Mesodermal cell (in vitro differentiated cells): ENCODE results near the gene MRPS31.

Experiments used
- H3K27ac ChIP-seq: 2 replicates; pipeline ENCODE4 v1.7.0; 2013; ENCODE audit warnings: mild to moderate bottlenecking, low read depth, low read length, moderate library complexity; ENCODE audit not compliant: severe bottlenecking
- H3K36me3 ChIP-seq: 2 replicates; pipeline ENCODE4 v1.7.1; 2013; ENCODE audit warnings: mild to moderate bottlenecking, low read length, moderate library complexity; ENCODE audit not compliant: control insufficient read depth, insufficient read depth
- H3K4me1 ChIP-seq: one replicate; pipeline ENCODE4 v1.7.1; 2013; ENCODE audit warnings: mild to moderate bottlenecking, low read length; ENCODE audit not compliant: insufficient read depth, control insufficient read depth, poor library complexity, severe bottlenecking
- H3K4me3 ChIP-seq: 2 replicates; pipeline ENCODE4 v1.7.0; 2013; ENCODE audit warnings: low read length, control low read depth, mild to moderate bottlenecking; ENCODE audit not compliant: insufficient read depth, poor library complexity, severe bottlenecking; ENCODE audit errors: extremely low read depth
- H3K9me3 ChIP-seq: 2 replicates; pipeline ENCODE4 v1.7.1; 2013; ENCODE audit warnings: mild to moderate bottlenecking, low read length, moderate library complexity; ENCODE audit not compliant: control insufficient read depth
- WGBS, 2 experiments: methylation state at CpG; one replicate each; pipeline ENCODE4 v1.1.5; 2013; ENCODE audit warnings: missing lambda C conversion rate in 2 of 2; ENCODE audit not compliant: insufficient coverage in 2 of 2; 5-methylcytosine and 5-hydroxymethylcytosine counted together

The MRPS31 gene

GRCh38 chr13:40697711-40698110 lies 73.3 kb downstream of the MRPS31 start:
- H3K4me3 ChIP-seq = no peak overlapping the region
- no peaks in the 10 kb centered on the region for H3K36me3 ChIP-seq
- no peaks in the 10 kb centered on the region for H3K9me3 ChIP-seq
- no peak overlapping the region for H3K27ac ChIP-seq
- H3K4me1 ChIP-seq = no peaks in the 10 kb centered on the region
- WGBS, 2 experiments = 98 to 100% methylated on average over 3 to 5 of the region's 5 CpGs

GRCh38 chr13:40694426-40694825 lies 76.6 kb downstream of the MRPS31 start:
- H3K4me1 ChIP-seq = no peaks in the 10 kb centered on the region
- no peaks in the 10 kb centered on the region for H3K36me3 ChIP-seq
- no peaks in the 10 kb centered on the region for H3K9me3 ChIP-seq
- 100% methylated on average over 3 of the region's 4 CpGs; no CpG with 5 or more reads in 1 of the 2 experiments for WGBS, 2 experiments
- no peak overlapping the region for H3K4me3 ChIP-seq
- H3K27ac ChIP-seq = no peak overlapping the region

DNA sequence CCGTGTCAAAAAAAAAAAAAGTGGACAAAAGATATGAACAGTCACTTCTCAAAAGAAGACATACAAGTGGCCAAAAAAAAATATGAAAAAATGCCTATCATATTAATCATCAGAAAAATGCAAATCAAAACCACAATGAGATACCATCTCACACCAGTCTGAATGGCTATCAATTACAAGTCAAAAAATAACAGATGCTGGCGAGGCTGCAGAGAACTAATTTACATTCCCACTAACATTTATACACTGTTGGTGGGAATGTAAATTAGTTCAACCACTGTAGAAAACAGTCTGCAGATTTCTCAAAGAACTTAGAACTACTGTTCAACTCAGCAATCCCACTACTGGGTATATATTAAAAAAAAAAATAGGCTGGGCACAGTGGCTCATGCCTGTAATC lies 78.0 kb downstream of the MRPS31 start:
- no CpG with 5 or more reads among the region's 2 CpGs for WGBS, 2 experiments
- no peak overlapping the region for H3K27ac ChIP-seq
- H3K9me3 ChIP-seq = no peaks in the 10 kb centered on the region
- H3K4me3 ChIP-seq = no peak overlapping the region
- H3K36me3 ChIP-seq = no peaks in the 10 kb centered on the region
- no peaks in the 10 kb centered on the region for H3K4me1 ChIP-seq

GRCh38 chr13:40688781-40689180 lies 82.2 kb downstream of the MRPS31 start:
- no CpG with 5 or more reads among the region's 3 CpGs for WGBS, 2 experiments
- H3K27ac ChIP-seq = no peak overlapping the region
- H3K4me1 ChIP-seq = no peaks in the 10 kb centered on the region
- H3K4me3 ChIP-seq = no peak overlapping the region
- H3K9me3 ChIP-seq = no peaks in the 10 kb centered on the region
- no peaks in the 10 kb centered on the region for H3K36me3 ChIP-seq

- no peak overlapping the region for H3K27ac ChIP-seq
- H3K9me3 ChIP-seq = no peaks in the 10 kb centered on the region
- H3K4me1 ChIP-seq = no peaks in the 10 kb centered on the region
- H3K4me3 ChIP-seq = no peak overlapping the region
- WGBS, 2 experiments = 75 to 76% methylated on average over 7 to 8 of the region's 11 CpGs
- H3K36me3 ChIP-seq = no peaks in the 10 kb centered on the region
These were observed 88.3 kb downstream of the MRPS31 start for GRCh38 chr13:40682449-40683240.

DNA sequence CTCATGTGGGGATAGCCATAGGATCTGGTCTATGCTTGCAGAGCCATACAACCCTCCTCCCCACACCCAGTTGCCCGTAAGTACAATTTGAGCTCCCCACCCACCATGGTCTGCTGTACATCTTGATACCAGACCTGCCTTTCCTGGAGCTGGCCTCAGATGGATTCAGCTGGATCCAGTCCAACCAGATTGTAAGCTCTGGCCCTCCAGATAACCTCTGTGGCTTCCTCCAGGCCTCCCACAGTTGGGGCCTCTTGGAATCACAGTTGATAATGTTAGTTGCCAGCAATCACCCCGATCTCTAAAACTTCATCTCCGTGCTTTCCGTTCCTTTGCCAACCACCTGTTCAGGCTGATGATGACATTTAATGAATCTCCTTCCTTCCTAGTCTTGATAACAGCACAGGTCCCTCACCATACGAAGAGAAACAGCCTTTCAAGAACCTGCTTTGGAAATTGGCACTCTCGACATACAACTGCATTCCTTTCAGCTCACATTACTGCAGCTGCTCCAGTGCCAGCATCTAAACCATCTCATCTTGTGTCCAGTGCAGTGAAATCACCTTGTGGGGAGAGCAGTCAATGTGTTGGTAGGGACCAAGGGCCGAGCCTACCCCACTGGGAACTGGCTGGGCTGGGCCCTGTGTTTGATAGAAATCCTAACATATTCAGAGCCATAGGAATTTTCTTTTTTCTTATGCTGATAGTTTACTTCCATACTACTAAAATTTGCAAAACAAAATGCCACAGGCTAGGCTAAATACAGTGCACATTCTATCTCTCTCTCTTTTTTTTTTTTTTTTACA lies 89.4 kb downstream of the MRPS31 start:
- no peak overlapping the region for H3K4me3 ChIP-seq
- H3K4me1 ChIP-seq = no peaks in the 10 kb centered on the region
- H3K9me3 ChIP-seq = no peaks in the 10 kb centered on the region
- 84 to 92% methylated on average over 6 of the region's 7 CpGs for WGBS, 2 experiments
- H3K27ac ChIP-seq = no peak overlapping the region
- no peaks in the 10 kb centered on the region for H3K36me3 ChIP-seq

GRCh38 chr13:40680659-40681323 lies 90.2 kb downstream of the MRPS31 start:
- 33 to 49% methylated on average over 3 to 5 of the region's 7 CpGs for WGBS, 2 experiments
- H3K4me3 ChIP-seq = no peak overlapping the region
- H3K4me1 ChIP-seq = no peaks in the 10 kb centered on the region
- no peaks in the 10 kb centered on the region for H3K36me3 ChIP-seq
- H3K27ac ChIP-seq = no peak overlapping the region
- no peaks in the 10 kb centered on the region for H3K9me3 ChIP-seq

GRCh38 chr13:40679480-40679985 lies 91.5 kb downstream of the MRPS31 start:
- no peaks in the 10 kb centered on the region for H3K4me1 ChIP-seq
- WGBS, 2 experiments = 85 to 88% methylated on average over 4 to 6 of the region's 6 CpGs
- no peak overlapping the region for H3K27ac ChIP-seq
- no peaks in the 10 kb centered on the region for H3K36me3 ChIP-seq
- no peaks in the 10 kb centered on the region for H3K9me3 ChIP-seq
- H3K4me3 ChIP-seq = no peak overlapping the region
